Loucy (cell line): ENCODE data around the gene ABHD12.

Experiments
- H2AFZ ChIP-seq: fragments of 200-600 bp; sonication (generic); 2 replicates; pipeline ENCODE4 v1.6.0; 2016; ENCODE audit warnings: antibody characterized with exemption, mild to moderate bottlenecking, low read length, moderate library complexity
- H3F3A ChIP-seq: fragments of 200-600 bp; 2 replicates; pipeline ENCODE4 v1.6.0; 2016; ENCODE audit warnings: antibody characterized with exemption, low read depth, mild to moderate bottlenecking
- H3K27me3 ChIP-seq: fragments of 200-600 bp; sonication (generic); 2 replicates; pipeline ENCODE4 v1.6.1; 2014; ENCODE audit warnings: low read length, mild to moderate bottlenecking; ENCODE audit not compliant: insufficient read depth, poor library complexity, severe bottlenecking
- H3K36me3 ChIP-seq: fragments of 200-600 bp; sonication (generic); 2 replicates; pipeline ENCODE4 v1.6.1; 2016; ENCODE audit warnings: low read length; ENCODE audit not compliant: insufficient read depth
- H3K4me1 ChIP-seq: fragments of 200-600 bp; sonication (generic); 2 replicates; pipeline ENCODE4 v1.5.1; 2014; ENCODE audit warnings: low read length, mild to moderate bottlenecking; ENCODE audit not compliant: insufficient read depth, poor library complexity, severe bottlenecking
- H3K4me2 ChIP-seq: fragments of 200-600 bp; sonication (generic); 2 replicates; pipeline ENCODE4 v1.6.0; 2014; ENCODE audit warnings: antibody characterized with exemption, low read length, low read depth, mild to moderate bottlenecking; ENCODE audit not compliant: poor library complexity, severe bottlenecking
- H3K4me3 ChIP-seq: fragments of 200-600 bp; sonication (generic); 2 replicates; pipeline ENCODE4 v1.5.1; 2014; ENCODE audit warnings: low read length, mild to moderate bottlenecking, mixed read lengths; ENCODE audit not compliant: poor library complexity, severe bottlenecking
- H3K79me2 ChIP-seq: fragments of 200-600 bp; sonication (generic); 2 replicates; pipeline ENCODE4 v1.6.1; 2014; ENCODE audit warnings: low read length; ENCODE audit not compliant: insufficient read depth
- H3K9ac ChIP-seq: fragments of 200-600 bp; sonication (generic); 2 replicates; pipeline ENCODE4 v1.6.0; 2014; ENCODE audit warnings: mild to moderate bottlenecking, low read depth, low read length, moderate library complexity; ENCODE audit not compliant: poor library complexity, severe bottlenecking
- H3K9me2 ChIP-seq: fragments of 200-600 bp; sonication (generic); replicated peaks from 2 replicates; pipeline ENCODE4 v1.6.1; 2016; ENCODE audit warnings: low read depth, low read length, mixed read lengths
- H3K9me3 ChIP-seq: fragments of 200-600 bp; sonication (generic); 2 replicates; pipeline ENCODE4 v1.6.1; 2014; ENCODE audit warnings: mild to moderate bottlenecking, antibody characterized with exemption, low read length, low read depth; ENCODE audit not compliant: insufficient read depth
- H4K20me1 ChIP-seq: fragments of 200-600 bp; sonication (generic); 2 replicates; pipeline ENCODE4 v1.6.0; 2014; ENCODE audit warnings: antibody characterized with exemption, low read length, mild to moderate bottlenecking; ENCODE audit not compliant: insufficient read depth, poor library complexity, severe bottlenecking
- CTCF ChIP-seq: fragments of 200-600 bp; sonication (generic); conservative IDR thresholded peaks from 2 replicates; pipeline ENCODE4 v1.5.1; 2014; ENCODE audit warnings: mild to moderate bottlenecking, antibody characterized with exemption, low read length
- EZH2phosphoT487 ChIP-seq: fragments of 200-600 bp; IDR thresholded peaks from 2 replicates; pipeline ENCODE4 v1.6.1; 2018; ENCODE audit warnings: antibody characterized with exemption, mild to moderate bottlenecking, moderate library complexity, borderline replicate concordance

ABHD12 gene

GRCh38 chr20:25364180-25364788, 26.4 kb downstream of the ABHD12 start:
- H3K36me3 ChIP-seq, result no peaks in the 10 kb centered on the region
- no peak overlapping the region for H3K4me2 ChIP-seq
- H3K79me2 ChIP-seq, result peaks cover 29% of the 10 kb centered on the region; the same call in 1 of the 2 replicates
- no peaks in the 10 kb centered on the region for H4K20me1 ChIP-seq
- no peak for TF ChIP-seq CTCF
- no peak for TF ChIP-seq EZH2phosphoT487
- H3K9ac ChIP-seq, result no peak overlapping the region
- no peaks in the 10 kb centered on the region for H3K27me3 ChIP-seq
- no peaks in the 10 kb centered on the region for H3K9me2 ChIP-seq
- no peaks in the 10 kb centered on the region for H3K9me3 ChIP-seq
- H3K4me1 ChIP-seq, result peaks cover 11% of the 10 kb centered on the region
- no peak overlapping the region for H2AFZ ChIP-seq
- H3K4me3 ChIP-seq, result no peak overlapping the region
- no peaks in the 10 kb centered on the region for H3F3A ChIP-seq

- Histone ChIP-seq H3K4me3 (no peak overlapping the region), H4K20me1 (peaks cover 7% of the 10 kb centered on the region), H3K79me2 (peaks cover 36% of the 10 kb centered on the region), H3K27me3 (no peaks in the 10 kb centered on the region), H3K36me3 (no peaks in the 10 kb centered on the region), H3K9me3 (no peaks in the 10 kb centered on the region), H3F3A (no peaks in the 10 kb centered on the region), H3K9me2 (no peaks in the 10 kb centered on the region), H3K4me2 (no peak overlapping the region), H2AFZ (no peak overlapping the region), H3K4me1 (peaks cover 11% of the 10 kb centered on the region), H3K9ac (no peak overlapping the region)
- TF ChIP-seq CTCF, result no peak
- TF ChIP-seq EZH2phosphoT487, result no peak
These were observed 29.4 kb downstream of the ABHD12 start for GRCh38 chr20:25361287-25361683.

- Histone ChIP-seq H3K4me2 (no peak overlapping the region), H3K79me2 (peaks cover 39% of the 10 kb centered on the region), H3K4me1 (peaks cover 11% of the 10 kb centered on the region), H3K9ac (no peak overlapping the region), H3F3A (no peaks in the 10 kb centered on the region), H3K4me3 (no peak overlapping the region), H3K36me3 (no peaks in the 10 kb centered on the region), H3K9me3 (no peaks in the 10 kb centered on the region), H4K20me1 (peaks cover 7% of the 10 kb centered on the region), H2AFZ (no peak overlapping the region), H3K9me2 (no peaks in the 10 kb centered on the region), H3K27me3 (no peaks in the 10 kb centered on the region)
- TF ChIP-seq CTCF (no peak), EZH2phosphoT487 (no peak)
These were observed 29.9 kb downstream of the ABHD12 start for GRCh38 chr20:25360631-25361286.
